ENCODE data around the gene CX3CL1.

The CX3CL1 gene

DNA sequence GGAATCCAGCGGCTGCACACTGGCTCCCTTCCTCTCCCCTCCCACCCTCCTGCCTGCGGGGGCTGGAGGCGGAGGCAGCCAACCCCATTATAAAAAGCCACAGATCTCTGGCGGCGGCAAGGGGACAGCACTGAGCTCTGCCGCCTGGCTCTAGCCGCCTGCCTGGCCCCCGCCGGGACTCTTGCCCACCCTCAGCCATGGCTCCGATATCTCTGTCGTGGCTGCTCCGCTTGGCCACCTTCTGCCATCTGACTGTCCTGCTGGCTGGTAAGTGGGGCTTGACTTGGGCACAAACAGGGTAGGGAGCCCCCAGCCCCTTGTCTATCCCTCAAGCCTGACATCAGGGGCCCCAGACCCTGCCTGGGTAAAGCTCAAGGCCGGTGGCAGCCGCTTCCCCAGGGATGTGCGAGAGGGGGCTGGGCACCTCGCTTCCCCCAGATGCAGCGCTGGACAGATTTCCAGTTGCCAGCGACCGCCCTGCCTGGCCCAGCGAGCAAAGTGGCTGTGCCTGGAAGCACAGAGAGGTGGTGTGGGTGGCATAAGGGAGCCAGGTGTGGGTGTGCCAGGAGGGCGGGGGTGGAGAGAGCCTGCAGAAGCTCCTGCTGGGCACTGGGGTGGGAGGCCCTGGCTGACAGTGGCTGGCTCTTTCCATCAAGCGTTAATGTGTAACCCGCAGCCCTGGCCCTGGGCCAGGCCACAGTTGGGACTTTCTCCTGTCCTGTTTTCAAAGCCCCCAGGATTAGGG is at the start of gene CX3CL1:
TSS of gene CX3CL1 (plus strand) at position 119 of the 745 bp plus-strand sequence. CDS start at position 198, 79 bp downstream.
- DNase-seq (ENCODE audit: low spot score): no peak
- TF ChIP-seq, protein P1, sequence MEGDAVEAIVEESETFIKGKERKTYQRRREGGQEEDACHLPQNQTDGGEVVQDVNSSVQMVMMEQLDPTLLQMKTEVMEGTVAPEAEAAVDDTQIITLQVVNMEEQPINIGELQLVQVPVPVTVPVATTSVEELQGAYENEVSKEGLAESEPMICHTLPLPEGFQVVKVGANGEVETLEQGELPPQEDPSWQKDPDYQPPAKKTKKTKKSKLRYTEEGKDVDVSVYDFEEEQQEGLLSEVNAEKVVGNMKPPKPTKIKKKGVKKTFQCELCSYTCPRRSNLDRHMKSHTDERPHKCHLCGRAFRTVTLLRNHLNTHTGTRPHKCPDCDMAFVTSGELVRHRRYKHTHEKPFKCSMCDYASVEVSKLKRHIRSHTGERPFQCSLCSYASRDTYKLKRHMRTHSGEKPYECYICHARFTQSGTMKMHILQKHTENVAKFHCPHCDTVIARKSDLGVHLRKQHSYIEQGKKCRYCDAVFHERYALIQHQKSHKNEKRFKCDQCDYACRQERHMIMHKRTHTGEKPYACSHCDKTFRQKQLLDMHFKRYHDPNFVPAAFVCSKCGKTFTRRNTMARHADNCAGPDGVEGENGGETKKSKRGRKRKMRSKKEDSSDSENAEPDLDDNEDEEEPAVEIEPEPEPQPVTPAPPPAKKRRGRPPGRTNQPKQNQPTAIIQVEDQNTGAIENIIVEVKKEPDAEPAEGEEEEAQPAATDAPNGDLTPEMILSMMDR (IDR thresholded peaks at IDR 0.05; ENCODE audit: borderline replicate concordance, control extremely low read depth, extremely low read depth, insufficient read depth, missing control alignments): no peak
- in situ Hi-C loops (cut with MboI; ENCODE audit: low sequenced_read_pairs, unreplicated experiment): no loop called here

DNA sequence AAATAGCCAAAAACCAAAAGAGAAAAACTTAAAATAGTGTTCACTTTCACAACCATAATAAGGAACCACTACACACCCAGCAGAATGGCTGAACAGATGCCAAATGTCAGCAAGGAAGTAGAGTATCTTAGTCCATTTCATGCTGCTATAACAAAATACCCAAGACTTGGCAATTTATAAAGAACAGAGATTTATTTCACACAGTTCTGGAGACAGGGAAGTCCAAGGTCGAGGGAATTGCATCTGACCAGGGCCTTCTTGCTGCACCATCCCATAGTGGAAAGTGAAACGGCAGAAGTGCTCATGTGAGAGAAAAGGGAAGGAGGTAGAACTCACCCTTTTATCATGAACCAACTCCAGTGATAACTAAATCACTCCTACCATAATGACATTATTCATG is 47.5 kb upstream of the CX3CL1 start:
- TF ChIP-seq, protein P1 (IDR thresholded peaks at IDR 0.05; ENCODE audit: borderline replicate concordance, control extremely low read depth, extremely low read depth, insufficient read depth, missing control alignments): no peak
- no peak for DNase-seq (ENCODE audit: low spot score)
- in situ Hi-C loops (cut with MboI; ENCODE audit: low sequenced_read_pairs, unreplicated experiment): no loop called here

DNA sequence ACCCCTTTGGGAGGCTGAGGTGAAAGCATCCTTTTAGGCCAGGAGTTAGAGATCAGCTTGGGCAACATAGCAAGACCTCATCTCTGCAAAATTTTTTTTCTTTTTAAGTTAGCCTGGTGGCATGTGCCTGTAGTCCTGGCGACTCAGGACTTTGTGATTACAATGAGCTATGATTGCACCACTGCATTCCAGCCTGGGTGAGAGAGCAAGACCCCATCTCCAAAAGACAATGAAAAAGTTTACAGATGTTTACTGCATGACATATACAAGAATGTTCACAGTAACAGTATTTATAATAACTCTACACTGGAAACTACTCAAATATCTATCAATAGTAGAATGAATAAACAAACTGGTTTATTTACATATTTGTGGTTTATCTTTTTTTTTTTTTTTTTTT is 46.8 kb upstream of the CX3CL1 start:
- in situ Hi-C loops (cut with MboI; ENCODE audit: low sequenced_read_pairs, unreplicated experiment): no loop called here
- TF ChIP-seq, protein P1 (IDR thresholded peaks at IDR 0.05; ENCODE audit: borderline replicate concordance, control extremely low read depth, extremely low read depth, insufficient read depth, missing control alignments): no peak
- DNase-seq (ENCODE audit: low spot score): no peak

DNA sequence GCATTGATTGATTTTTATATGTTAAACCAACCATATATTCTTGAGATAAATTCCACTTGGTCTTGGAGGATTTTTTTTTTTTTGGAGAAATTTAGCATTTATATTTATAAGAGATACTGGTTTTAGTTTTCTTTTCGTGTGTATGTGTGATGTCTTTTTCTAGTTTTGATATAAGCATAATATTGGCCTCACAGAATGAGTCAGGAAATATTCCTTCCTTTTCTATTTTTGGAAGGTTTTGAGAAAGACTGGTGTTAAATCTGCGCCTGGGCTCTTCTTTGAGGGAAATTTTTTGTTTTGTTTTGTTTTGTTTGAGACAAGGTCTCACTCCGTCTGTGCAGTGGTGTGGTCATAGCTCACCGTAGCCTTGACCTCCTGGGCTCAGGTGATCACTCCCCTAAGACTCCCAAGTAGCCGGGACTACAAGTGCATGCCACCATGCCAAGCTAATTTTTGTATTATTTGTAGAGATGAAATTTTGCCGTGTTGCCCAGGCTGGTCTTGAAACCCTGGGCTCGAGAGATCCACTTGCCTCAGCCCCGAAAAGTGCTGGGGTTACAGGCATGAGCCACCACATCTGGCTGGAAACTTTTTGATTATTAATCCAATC is 42.5 kb upstream of the CX3CL1 start:
- TF ChIP-seq, protein P1 (IDR thresholded peaks at IDR 0.05; ENCODE audit: borderline replicate concordance, control extremely low read depth, extremely low read depth, insufficient read depth, missing control alignments): no peak
- DNase-seq (ENCODE audit: low spot score): no peak
- in situ Hi-C loops (cut with MboI; ENCODE audit: low sequenced_read_pairs, unreplicated experiment): no loop called here

DNA sequence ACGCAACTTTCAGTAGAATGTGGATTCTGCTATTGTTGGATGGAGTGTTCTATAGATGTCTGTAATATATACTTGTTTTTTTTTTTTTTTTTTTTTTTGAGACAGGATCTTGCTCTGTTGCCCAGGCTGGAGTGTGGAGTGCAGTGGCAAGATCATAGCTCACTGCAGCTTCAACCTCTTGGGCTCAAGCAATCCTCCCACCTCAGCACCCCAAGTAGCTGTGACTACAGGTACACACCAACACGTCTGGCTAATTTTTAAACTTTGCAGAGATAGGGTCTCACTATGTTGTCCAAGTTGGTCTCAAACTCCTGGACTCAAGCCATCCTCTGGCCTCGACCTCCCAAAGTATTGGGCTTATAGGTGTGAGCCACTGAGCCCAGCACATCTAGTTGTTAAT is 40.9 kb upstream of the CX3CL1 start:
- DNase-seq (ENCODE audit: low spot score): no peak
- in situ Hi-C loops (cut with MboI; ENCODE audit: low sequenced_read_pairs, unreplicated experiment): no loop called here
- TF ChIP-seq, protein P1 (IDR thresholded peaks at IDR 0.05; ENCODE audit: borderline replicate concordance, control extremely low read depth, extremely low read depth, insufficient read depth, missing control alignments): no peak

DNA sequence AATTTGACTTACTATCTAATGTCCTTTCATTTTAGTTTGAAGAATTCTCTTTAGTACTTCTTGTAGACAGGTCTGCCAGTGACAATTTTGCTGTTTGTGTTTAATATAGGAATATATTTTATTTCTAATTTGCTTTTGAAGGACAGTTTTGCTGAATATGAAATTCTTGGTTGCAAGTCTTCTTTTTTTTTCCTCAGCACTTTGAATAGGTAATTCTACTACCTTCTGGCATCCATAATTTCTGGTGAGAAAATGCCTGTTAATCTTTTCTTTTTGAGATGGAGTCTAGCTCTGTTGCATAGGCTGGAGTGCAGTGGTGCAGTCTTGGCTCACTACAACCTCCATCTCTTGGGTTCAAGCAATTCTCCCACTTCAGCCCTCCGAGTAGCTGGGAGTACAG is 38.9 kb upstream of the CX3CL1 start:
- in situ Hi-C loops (cut with MboI; ENCODE audit: low sequenced_read_pairs, unreplicated experiment): no loop called here
- DNase-seq (ENCODE audit: low spot score): no peak
- TF ChIP-seq, protein P1 (IDR thresholded peaks at IDR 0.05; ENCODE audit: borderline replicate concordance, control extremely low read depth, extremely low read depth, insufficient read depth, missing control alignments): no peak

Measured in GM13976 (cell line).